NCI-H226 (cell line): ENCODE data around the gene BCAS3.

ENCODE experiments used
- DNase-seq: peaks from one replicate; pipeline ENCODE4 v3.0.0-alpha.2; 2015

Gene BCAS3

DNA sequence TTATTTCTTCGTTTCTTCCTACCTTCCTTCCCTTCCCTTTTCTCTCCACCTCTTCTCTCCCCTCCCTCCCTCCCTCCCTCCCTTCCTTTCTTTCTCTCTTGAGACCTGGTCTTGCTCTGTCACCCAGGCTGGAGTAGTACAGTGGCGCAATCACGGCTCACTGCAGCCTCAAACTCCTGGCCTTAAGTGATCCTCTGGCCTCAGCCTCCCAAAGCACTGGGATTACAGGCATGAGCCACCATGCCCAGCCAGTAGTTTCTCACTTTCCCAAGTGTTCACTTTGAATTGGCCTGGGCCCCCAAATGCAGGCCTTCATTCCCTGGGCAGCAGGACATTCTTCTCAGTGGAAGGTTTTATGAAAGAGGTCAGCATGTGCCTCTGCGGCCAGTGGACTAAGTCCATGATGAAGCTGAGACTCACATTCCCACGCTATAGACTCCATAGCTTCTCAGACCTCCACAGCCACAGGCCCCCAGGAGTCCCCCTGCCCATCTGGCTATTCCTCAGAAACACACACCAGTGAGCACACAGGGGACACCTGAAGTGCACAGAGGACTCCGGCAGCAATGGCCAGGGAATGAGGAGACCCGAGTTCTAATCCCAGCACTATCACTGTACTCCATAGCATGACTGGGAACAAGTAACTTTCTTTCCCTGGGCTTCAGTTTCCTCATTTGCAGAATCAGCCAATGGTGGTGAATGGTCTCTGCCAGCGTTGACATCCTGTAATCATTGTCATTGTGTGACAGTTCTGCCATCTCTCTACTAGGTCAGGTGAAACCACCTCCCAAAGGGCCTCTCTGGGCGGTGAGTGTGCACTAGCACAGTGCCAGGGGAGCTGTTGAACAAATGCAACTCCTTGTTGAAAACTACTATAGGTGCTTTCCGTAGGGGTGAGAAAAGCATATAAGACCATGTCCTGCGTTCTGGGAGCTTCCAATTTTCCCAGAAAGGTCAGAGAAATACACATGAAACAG lies 652.8 kb downstream of the BCAS3 start:
- DNase-seq: no peak

DNA sequence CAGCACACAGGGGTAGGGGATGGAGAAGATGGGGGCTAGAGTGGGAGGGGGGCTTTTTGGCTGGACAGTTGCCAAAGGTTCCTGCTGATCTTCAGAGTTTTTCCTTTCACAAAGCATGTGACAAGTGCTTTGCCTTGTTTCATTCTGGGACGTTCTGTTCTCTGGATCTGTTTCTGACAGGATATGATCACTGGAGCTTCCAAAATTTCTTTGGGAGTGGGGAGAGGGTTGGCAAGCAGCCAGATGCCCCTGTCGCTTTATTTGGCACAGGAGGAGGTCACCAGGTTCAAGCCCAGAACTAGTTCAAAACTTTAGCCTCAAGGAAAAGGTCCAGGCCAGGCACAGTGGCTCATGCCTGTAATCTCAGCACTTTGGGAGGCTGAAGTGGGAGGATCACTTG lies 653.5 kb downstream of the BCAS3 start:
- no peak for DNase-seq

DNA sequence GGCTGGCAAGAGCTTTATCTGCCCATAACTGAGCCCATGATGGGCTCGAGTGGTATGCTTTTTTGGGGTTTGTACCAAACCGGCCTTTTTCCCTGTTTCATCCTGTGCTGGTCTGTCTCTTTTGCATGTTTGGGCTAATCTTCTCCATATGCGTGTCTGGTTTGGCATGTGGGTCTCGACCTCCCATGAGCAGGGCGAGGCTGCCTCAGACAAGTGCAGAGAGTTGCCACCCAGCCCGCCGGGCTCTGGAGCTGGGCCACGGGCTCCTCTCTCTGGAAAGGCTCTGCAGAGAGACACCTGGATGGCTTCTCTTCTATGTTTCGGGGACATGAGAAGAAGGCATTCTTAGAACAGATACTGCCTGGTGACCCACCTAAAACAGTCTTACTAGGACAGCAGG lies 654.2 kb downstream of the BCAS3 start:
- no peak for DNase-seq

DNA sequence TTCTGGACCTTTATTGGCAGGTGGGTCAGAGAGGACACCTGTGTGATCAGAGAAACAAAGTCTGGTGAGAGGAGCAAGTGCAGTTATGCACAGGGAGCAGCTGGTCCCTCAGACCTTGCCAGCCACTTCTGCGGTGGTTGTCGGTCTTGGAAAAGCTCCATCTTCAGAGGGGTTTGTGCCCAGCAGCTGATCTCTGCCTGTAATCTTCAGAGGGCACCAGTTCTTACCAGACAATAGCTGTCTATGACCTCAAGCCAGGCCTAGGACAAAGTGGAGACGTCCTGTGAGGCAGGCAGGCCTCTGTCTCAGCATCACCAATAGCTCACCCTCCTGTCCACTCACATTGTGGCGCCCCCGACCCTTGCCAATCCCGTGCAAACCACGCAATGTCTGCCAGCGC lies 655.5 kb downstream of the BCAS3 start:
- no peak for DNase-seq

DNA sequence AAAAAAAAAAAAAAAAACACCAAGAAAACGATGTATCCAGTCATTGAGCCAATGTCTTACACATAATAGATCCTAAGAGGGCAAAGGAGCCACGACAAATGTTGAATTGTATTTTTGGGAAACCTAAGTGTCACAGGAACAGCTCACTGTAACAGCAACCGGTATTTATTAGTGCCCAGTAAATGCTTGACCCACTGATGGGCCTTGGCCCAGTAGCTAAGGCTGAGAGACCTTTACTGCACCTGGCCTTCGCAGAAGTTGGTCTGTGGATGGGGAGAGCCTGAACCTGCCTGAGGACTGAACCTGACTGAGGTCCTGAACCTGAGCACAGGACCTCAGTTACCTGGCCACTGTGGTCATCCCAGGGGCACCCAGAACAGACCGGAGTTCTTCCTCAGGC lies 657.0 kb downstream of the BCAS3 start:
- DNase-seq: no peak

DNA sequence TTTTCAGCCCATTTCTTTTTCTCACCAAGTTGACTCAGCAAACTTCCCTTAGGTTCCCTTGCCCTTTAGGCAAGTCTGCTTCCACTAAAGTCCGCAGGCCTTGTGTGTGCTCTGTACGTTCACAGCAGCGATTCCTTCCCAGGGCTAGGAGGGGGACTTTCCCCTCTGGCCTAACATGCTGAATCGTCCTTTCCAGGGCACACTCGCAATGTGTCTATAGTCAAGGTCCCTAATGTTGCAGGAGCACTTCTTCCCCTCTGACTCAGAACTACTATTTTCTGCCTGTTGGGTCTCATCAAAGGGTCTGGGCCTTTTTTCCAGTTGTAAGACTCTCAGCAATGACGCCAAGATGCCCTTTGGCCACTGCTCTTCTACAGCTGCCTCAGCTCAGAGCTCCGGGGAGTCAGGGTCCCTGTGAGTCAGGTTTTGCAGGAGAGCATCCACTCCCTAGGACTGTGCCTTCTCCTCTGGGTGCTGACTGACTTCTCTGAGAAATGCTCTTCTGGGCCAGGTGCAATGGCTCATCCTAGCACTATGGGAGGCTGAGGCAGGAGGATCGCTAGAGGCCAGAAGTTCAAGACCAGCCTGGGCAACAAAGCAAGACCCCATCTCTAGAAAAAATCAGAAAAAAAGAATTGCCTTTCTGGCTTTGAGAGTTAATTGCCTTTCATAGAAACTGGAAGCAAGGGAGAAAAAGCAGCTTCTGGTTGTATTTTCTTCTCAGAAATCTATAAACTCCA lies 657.6 kb downstream of the BCAS3 start:
- no peak for DNase-seq

DNA sequence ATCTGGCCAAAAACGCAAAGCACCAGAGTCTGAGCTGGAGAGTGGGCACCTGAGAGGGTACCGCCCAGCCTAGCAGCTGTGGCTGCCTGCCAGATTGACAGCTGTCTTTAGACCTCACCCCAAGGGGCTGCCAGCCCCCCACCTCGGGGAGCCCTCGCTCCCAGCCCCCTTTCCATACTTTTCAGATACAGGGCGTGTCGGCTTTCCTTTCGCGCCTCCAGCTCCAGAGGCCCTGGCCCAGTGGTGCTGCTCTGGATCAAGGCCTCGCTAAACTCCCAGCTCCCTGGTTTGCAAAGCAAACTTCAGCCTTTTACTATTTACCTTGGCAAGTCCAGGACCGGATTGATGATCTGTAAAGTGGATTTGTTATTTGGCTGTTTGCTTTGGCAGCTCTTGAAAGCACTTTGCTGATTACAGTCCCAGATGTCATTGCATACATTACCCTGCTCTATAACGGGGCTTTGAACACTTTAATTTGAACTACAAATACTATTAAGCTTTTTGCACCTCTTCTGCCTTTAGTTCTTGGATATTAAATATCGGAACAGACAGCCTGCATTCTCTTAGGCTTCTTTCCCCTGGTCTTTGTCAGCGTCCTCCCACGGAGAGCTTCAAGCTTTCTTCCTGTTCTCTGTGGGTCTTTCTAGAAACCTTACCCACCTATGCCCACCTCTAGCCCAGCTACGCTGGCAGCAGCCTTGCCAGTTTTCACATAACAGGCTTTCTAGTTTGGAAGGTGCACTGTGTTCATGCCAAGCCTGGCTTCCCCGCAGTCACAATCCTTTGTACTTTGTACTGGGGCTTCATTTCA lies 658.4 kb downstream of the BCAS3 start:
- no peak for DNase-seq

DNA sequence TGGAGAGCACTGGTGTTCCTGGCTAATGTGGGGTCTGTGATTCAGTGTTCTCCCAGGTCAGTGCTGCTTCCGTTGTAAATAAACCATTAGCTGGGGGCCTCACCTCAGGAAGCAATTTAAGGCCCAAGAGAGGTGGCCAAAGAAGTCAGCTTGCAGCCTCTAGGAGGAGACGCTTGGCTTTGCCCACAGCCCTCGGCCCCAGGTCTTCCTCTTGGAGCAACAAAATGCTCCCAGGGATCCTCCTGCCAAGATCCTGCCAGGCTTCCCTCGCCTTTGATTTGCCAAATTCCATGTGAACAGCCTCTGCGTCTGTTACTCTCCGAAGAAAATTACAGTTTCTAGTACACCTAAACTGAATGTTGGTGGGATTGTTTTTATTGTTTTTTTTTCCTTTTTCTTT lies 659.6 kb downstream of the BCAS3 start:
- no peak for DNase-seq

DNA sequence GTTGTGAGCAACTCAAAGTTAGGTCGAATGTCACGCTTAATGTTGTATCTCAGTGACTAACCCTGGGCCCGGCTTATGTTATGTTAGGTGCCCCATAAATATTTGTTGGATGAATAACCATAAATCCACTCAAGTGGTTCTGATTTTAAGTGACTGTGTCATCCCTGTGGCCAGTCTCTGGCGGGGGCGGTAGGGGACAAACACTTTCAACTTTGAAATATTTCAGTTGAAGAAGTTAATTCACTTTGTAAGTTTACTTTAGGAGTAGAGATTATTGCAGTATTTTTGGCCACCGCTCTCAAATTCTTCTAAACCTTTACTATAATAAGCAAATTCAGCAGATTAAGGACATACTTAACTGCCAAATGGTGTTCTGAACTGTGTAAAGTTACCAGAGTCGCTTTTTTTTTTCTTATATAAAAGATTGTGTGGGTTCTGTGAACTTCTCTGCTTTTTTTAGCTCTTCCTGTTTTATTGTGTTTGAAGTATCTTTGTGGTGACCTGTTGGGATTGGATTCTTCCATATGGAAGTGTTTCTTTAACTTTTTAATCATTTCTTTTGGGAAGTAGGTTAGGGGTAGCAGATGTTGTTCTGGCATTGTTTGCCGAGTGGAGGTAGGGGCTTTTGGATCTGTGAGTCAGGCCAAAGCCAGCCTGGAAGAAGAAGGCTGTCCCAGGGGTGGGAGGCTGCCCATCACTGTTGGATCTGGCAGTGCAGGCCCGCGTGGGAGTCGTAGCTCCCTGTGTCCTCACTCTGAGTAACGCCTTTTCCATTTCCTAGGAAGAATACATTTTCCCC lies 660.5 kb downstream of the BCAS3 start:
- no peak for DNase-seq

DNA sequence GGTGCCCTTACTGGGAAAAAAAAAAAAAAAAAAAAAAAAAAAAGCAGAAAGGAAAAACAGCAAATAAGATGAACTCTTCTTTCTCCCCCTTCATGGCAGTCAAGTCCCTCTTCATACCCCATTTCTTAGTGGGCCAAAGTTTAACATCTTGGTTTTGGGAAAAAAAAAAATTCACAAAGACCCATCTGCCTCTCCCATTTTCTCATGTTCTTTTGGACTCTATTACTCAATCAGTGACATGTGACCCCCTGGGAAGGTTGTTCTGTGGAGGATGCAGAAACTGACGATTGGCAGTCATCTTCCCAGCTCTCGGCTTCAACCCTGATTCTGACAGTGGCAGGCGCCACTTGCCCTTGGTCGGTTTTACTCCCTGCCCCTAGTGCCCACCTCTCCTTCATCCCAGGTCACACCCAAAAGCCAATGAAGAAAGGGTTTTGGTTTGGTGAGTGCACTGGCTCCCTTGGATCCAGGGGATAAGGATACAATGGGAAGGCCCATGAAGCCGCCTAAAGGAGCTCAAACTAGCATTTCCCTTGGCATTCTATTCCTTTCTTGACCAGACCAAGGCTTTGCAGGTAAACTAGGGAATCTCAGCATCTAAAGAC lies 661.3 kb downstream of the BCAS3 start:
- no peak for DNase-seq

DNA sequence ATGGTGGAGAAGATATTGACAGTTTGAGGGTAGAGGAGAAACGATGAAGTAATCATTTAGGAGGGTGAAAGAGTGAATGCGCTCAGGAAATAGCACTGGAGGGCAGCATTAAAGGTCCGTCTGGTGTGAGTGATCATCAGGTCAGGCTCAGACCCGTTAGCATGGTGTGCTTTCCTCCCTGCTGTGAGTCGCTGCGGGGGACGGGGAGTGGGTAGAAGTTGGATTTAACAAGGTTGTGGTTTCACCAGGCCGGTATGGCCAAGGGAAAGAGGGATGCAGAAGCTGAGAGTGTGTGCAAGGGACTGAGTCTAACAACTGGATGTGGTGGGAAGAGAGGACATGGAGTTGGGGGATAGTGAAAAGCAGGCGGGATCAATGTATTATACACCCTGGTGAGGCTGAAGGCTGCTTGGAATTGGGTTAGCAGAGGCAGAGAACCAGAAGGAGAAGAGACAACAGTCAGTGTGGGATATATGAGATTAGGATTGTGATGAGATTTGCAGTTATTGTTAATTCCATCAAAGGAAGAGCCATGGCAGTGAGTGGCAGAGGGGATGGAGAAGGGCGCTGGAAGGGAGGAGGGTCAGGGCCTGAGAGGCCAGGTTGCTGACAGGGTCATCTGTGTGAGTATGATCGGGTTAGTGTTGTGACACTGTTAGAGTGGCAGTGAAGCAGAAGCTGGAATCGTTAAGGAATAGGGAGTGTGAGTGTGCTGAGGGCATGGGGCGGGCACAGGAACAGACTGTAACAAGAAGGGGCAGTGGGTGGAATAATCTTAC lies 663.0 kb downstream of the BCAS3 start:
- DNase-seq: no peak

DNA sequence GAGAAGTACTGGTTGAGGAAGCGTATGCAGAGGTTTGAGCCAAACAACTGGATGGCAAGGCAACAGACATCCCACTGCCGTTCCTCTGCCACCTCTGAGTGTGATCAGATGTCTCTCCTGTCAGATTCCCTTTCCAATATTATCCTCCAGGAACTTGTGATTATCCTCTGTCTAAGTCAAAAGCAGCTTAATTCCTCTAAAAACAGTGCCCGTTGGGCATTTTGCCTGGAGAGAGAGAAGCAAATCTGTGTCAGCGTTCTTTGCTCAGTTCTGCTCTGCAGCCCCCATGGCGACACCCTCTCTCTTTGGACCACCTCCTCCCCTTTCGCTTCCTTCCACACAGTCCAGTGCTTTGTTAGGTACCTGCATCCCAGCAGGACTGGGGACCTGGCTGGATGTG lies 665.9 kb downstream of the BCAS3 start:
- DNase-seq: no peak

DNA sequence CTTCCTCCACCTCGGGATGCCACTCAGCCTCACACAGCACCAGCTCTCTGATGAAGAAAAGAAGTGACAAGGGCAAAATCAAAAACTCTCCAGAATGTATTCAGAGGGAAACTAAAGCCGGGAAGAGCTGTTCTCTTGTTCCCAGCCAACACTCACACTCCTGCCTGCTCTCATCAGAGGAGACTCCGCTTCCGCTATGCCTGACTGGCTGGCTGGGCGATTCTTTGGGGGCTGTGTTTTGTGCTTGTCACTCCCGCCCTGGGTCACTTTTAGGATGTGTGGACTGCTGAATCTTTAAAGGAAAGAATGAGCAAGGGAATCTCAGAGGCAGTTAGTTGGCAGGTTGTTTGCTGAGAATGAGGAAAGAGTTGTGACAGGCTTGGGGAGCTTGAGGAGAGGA lies 667.4 kb downstream of the BCAS3 start:
- no peak for DNase-seq

DNA sequence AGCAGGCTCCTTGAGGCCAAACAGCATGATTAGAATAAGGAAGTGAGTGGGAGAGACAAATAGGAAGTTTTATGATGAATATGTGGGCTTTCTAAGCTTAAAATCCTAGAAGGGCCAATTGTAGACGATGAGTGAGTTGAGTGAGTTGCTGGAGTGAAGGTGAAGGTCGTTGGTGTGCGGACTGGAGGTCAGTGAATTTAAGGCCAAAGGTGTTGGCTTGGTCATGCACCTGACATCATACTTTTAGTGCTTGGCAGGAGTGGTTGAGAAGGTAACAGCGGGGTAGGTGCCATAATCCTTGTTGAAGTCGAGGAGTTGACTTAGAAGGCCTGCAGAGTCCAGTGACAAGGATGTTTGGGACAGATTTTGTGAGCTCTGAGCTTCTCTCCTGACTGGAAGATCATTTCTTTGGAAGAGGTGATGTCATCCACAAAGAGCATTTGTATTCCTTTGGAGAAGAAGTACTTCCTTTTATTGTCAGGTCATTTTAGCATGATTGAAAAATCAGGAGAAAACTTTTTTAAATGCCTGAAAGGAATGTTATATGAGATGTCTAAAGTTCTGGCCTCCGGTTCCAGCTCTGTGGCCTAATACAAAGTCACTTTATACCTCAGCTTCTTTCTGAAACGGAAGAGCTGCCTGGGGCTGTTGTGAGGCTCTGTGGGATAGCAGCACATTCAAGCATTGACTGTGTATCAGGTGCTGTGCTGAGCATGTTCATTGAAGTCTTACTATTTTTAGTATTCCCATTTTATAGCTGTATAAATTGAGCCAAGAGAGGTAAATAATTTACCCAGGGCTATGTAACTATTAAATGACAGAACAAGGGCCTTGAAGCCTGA lies 668.4 kb downstream of the BCAS3 start:
- DNase-seq: no peak

DNA sequence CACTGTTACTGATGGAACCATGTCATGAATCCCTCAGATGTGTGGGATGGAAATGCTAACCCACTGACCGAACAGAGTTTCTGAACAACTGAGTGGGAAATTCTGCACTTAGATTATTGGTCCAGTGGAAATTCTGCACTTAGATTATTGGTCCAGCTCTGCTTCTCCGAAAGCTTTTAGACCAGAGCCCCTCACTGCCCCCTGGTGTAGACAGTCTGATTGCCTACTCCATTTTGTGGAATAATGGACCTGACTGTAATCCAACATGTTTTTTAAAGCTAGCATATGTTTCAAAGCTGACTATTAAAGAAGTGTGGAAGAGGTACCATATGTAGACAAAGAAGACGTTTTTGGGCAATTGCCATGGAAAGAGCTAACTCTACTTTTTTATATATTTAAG lies 671.7 kb downstream of the BCAS3 start:
- DNase-seq: no peak

DNA sequence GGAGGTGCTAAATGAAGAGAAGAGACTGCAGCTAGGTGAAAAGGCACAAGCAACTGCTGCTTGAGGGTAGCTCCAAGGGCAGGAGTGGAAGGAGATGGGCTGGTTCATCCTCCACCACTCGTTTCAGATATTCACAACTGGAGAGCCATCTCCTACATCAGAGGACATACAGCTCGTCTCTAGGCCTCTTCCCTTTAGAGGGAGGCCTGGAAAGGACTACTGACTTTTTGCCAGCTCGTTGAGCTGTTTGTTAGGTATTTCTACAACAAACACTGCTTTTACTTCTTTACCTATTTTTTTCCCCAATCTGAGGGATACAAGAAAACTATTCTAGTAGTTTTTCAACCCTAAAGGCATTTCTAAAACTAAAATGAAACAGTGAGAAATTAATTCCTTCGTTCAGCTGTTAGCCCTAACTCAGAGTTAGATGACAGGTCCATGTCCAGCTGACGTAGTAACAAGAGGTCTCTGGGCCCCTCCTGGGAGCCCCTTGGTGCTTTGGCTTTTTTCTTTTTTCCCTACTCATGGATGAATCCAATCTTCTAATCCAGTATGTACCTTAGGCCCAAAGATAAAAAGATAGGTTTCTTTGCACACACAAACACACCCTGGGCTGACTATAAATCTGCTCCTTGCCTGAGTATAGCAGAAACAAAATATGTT lies 674.2 kb downstream of the BCAS3 start:
- no peak for DNase-seq

DNA sequence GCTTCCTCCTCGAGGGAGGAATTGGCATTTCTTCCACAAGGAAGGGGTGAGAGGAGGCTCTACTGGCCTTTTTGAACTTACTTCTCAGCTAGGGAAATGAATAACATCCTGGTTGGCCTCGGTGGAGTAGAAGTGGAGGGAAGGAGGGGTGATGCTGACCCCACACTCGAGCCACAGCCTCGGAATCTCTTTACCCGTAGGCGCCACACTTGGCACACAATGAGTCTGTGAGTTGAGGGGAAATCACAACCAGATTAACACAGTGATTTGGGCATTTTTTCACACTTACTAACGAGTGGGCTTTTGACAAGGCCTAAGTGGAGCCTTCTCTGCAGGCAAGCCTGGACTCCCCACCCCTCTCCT lies 674.7 kb downstream of the BCAS3 start:
- no peak for DNase-seq

DNA sequence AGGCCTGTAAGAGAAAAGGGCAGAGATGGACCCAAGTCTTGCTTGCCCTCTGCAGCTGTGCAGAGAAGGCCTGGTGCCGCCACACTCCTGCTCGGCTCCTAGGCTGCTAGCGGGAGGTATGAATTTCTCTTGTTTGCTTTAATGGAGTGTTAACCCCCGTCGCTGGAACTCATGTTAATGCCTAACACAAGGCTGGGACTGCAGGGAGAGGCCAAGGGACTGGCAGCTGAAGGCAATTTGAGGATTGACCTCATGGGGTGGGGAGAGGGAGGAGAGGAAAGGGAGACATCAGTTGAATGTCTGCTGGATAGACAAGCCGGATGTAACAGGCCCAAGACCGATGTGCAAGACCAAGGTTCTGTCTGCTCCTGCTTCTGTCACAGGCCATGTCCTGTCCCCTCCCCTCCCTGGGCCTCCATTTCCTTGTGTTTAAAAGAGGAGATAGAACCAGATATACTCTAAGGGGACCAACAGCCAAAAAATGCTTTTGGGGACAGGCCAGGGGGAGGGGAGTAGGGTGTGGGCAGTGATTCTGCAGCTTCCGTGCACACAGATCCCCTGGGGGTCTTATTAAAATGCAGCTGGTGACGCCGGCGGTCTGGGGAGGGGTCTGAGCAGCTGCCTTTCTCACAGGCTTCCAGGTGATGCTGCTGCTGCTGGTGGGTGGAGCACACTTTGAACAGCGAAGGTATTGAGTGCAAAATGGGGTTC lies 675.3 kb downstream of the BCAS3 start:
- DNase-seq: no peak

DNA sequence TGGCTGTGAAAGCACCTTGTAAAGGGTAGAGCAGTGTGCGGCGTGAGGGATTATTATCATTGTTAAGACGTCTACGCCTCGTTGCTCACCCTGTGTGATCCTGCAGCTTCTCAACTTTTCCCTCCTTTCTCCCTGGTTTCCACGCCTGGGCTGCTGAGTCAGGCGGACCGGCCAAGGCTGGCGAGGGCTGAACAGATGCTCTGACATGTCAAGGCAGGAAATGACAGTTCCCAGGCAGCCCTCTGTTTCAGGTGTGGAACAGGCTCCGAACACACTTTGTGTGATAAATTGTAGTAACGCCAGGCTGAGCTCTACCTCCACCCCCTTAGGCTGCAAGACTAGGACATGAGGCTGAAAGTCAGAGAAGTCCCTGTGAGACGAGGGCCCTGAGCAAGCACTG lies 676.0 kb downstream of the BCAS3 start:
- DNase-seq: no peak
